MM.1S (cell line): ENCODE results near the gene ECSIT.

Experiments used
- EZH2 ChIP-seq: fragments of 300-600 bp; sonication (generic); optimal IDR thresholded peaks from 2 replicates; pipeline ENCODE3; 2017; ENCODE audit warnings: low read depth, mild to moderate bottlenecking, antibody characterized with exemption, low read length, mixed read lengths
- TF ChIP-seq, protein P1 (sequence below): fragments of 300-600 bp; sonication (generic); IDR thresholded peaks from 2 replicates; pipeline ENCODE4 v1.5.1; 2016; ENCODE audit warnings: antibody characterized with exemption, low read length, mixed read lengths

GRCh38 chr19:11473725-11474124 is 55.2 kb downstream of the ECSIT start:
- no peak for TF ChIP-seq EZH2
- TF ChIP-seq, protein P1, sequence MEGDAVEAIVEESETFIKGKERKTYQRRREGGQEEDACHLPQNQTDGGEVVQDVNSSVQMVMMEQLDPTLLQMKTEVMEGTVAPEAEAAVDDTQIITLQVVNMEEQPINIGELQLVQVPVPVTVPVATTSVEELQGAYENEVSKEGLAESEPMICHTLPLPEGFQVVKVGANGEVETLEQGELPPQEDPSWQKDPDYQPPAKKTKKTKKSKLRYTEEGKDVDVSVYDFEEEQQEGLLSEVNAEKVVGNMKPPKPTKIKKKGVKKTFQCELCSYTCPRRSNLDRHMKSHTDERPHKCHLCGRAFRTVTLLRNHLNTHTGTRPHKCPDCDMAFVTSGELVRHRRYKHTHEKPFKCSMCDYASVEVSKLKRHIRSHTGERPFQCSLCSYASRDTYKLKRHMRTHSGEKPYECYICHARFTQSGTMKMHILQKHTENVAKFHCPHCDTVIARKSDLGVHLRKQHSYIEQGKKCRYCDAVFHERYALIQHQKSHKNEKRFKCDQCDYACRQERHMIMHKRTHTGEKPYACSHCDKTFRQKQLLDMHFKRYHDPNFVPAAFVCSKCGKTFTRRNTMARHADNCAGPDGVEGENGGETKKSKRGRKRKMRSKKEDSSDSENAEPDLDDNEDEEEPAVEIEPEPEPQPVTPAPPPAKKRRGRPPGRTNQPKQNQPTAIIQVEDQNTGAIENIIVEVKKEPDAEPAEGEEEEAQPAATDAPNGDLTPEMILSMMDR, result no peak
